ENCODE data around the gene PPP1R16B. TPM values are rescaled to one million over a fixed set of nuclear protein-coding genes. Genes with fewer than 3 reads are reported as not detected.

The PPP1R16B gene
- polyA plus RNA-seq, 6 donors from 2014 or later: 22.1 to 54.6 (median 38.4) TPM

Other genes with a start within 250 kb of the PPP1R16B start
- not detected for gene ADIG, start 224.5 kb upstream of the PPP1R16B start, polyA plus RNA-seq (ENCODE audit: low read depth in 6 of 6)
- not detected for gene ARHGAP40, start 203.9 kb upstream of the PPP1R16B start, polyA plus RNA-seq (ENCODE audit: low read depth in 6 of 6)
- not detected for gene SLC32A1, start 81.2 kb upstream of the PPP1R16B start, polyA plus RNA-seq (ENCODE audit: low read depth in 6 of 6)
- gene ACTR5, start 57.2 kb upstream of the PPP1R16B start, polyA plus RNA-seq (ENCODE audit: low read depth in 6 of 6): 1 to 10 TPM; 3.5 to 9.6 (median 7.7) TPM
- gene FAM83D, start 120.7 kb downstream of the PPP1R16B start, polyA plus RNA-seq (ENCODE audit: low read depth in 6 of 6): under 1 TPM in 5 of 6 donors, not detected in 1; 0.12 to 0.56 (median 0.26) TPM
- gene DHX35, start 156.6 kb downstream of the PPP1R16B start, polyA plus RNA-seq (ENCODE audit: low read depth in 6 of 6): 1 to 10 TPM; 2.2 to 7.4 (median 4.7) TPM